Stimulated activated naive CD4-positive, alpha-beta T cell (primary cell): ENCODE data around the gene ZNRD2.

Source experiments
- DNase-seq, 6 experiments: peaks; one replicate each; lab custom pipeline; 2025; lab: John Stamatoyannopoulos, UW

The ZNRD2 gene, protein sequence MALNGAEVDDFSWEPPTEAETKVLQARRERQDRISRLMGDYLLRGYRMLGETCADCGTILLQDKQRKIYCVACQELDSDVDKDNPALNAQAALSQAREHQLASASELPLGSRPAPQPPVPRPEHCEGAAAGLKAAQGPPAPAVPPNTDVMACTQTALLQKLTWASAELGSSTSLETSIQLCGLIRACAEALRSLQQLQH

DNA sequence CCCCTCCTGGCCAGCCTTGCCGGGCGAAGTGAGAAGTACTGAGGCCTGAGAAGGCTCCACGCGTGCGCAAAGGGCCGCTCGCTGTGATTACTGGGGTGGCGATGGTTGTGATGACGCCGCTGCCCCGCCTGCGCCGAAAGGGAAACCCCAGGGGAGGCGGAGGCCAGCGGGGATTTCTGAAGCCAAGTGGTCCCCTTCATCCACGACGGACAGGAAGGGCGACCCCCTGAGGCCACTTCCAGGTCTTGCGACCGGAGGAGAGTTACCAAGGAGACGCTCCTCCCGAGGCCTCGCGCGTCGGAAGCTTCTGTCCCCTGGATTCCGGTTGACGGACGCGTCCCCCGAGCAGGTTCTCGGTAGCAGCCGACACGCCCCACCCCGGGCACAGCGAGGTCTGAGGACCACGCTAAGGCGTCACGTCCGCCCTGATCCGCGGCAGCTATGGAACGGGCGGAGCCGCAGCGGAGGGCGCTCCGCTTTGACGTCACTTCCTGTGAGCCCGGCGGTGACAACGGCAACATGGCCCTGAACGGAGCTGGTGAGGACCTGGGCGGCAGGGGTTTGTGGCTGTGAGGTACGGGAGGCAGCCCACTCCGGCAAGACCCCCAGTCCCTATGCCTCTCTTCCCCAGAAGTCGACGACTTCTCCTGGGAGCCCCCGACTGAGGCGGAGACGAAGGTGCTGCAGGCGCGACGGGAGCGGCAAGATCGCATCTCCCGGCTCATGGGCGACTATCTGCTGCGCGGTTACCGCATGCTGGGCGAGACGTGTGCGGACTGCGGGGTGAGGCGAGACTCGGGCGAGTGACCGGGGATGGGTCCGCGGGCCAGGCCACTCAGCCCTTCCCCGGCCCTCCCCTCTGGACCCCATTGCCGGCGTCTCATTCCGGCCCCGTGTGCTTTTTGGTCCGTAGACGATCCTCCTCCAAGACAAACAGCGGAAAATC, at the start of gene ZNRD2:
ZNRD2 (plus strand) TSS at position 505 of the 946 bp plus-strand sequence; CDS start at position 520, 15 bp downstream.
- peak; percentile 97 to 100 (median 98) for DNase-seq

DNA sequence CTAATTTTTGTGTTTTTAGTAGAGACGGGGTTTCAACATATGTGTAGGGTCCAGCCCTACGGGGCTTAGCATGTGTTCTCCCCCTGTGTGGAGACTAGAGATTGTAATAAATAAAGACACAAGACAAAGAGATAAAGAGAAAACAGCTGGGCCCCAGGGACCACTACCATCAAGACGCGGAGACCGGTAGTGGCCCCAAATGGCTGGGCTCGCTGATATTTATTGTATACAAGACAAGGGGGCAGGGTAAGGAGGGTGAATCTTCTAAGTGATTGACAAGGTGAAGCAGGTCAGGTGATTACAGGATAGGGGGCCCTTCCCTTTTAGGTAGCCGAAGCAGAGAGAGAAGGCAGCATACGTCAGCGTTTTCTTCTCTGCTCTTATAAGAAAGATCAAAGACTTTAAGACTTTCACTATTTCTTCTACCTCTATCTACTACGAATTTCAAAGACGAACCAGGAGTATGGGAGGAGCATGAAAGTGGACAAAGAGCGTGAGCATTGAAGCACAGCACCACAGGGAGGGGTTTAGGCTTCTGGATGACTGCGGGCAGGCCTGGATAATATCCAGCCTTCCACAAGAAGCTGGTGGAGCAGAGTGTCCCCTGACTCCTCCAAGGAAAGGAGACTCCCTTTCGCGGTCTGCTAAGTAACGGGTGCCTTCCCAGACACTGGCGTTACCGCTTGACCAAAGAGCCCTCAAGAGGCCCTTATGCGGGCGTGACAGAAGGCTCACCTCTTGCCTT, 48.3 kb upstream of the ZNRD2 start:
- DNase-seq: peak in 5 of 6 experiments; percentile 29 to 60 (median 43)

DNA sequence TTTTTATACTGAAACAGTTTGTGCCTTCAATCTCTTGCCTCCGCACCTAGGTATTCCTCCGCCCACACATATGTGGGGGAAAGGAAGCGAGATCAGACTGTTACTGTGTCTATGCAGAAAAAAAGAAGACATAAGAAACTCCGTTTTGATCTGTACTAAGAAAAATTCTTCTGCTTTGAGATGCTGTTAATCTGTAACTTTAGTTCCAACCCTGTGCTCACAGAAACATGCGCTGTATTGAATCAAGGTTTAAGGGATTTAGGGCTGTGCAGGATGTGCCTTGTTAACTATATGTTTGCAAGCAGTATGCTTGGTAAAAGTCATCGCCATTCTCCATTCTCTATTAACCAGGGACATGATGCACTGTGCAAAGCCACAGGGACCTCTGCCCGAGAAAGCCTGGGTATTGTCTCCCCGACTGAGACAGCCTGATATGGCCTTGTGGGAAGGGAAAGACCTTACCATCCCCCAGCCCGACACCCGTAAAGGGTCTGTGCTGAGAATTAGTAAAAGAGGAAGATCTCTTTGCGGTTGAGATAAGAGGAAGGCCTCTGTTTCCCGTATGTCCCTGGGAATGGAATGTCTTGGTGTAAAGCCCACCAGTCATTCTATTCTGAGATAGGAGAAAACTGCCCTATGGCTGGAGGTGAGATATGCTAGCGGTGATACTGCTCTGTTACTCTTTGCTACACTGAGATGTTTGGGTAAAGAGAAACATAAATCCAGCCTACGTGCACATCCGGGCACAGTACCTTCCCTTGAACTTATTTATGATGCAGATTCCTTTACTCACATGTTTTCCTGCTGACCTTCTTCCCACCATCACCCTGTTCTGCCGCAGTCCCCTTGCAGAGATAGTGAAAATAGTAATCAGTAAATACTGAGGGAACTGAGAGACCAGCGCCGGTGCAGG, 47.3 kb upstream of the ZNRD2 start:
- peak in 5 of 6 experiments; percentile 39 to 65 (median 56) for DNase-seq

DNA sequence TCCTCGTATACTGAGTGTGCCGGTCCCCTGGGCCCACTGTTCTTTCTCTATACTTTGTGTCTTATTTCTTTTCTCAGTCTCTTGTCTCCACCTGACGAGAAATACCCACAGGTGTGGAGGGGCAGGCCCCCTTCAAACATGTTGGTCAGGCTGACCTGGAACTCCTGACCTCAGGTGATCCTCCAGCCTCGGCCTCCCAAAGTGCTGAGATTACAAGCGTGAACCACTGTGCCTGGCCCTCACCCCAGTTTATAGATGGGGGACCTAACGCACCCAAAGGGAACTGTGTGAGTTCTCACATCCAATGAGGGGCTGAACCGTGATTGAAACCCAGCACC, 46.7 kb upstream of the ZNRD2 start:
- peak in 1 of 6 experiments; percentile 46 for DNase-seq

DNA sequence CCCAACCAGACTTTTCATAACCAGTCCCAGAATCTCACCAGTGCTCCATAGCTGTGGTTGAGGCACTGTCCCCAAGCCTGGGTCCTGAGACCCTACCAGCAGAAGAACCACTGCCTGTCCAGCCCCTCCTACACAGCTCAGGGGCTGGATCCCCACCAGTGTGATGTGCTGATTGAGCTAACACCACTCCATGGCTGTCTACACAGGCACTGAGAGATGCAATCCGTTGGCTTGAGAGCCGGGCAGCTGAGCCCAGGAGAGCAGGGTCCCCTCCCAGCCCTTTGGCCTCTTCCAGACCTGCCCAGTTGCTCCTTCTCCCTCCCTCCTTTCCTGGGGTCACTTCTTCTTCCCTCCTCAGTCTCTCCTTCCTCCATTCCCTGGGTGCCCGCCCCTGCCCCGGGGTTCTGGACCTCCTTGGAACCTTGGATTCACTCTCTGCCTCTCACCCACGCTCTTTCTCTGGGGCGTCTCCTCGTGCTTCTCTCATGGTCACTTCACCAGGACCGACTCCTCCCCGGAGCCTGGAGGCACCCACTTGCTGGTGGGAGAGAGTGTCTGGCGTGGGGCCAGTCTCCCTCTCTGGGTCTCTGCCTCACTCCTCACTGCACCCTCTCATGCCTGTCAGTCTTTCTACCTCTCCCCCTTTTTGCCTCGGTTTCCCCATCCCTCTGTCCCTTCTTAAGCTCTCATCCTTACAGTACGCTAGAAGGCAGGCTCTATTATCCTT, 46.1 kb upstream of the ZNRD2 start:
- peak in 1 of 6 experiments; percentile 46 for DNase-seq

DNA sequence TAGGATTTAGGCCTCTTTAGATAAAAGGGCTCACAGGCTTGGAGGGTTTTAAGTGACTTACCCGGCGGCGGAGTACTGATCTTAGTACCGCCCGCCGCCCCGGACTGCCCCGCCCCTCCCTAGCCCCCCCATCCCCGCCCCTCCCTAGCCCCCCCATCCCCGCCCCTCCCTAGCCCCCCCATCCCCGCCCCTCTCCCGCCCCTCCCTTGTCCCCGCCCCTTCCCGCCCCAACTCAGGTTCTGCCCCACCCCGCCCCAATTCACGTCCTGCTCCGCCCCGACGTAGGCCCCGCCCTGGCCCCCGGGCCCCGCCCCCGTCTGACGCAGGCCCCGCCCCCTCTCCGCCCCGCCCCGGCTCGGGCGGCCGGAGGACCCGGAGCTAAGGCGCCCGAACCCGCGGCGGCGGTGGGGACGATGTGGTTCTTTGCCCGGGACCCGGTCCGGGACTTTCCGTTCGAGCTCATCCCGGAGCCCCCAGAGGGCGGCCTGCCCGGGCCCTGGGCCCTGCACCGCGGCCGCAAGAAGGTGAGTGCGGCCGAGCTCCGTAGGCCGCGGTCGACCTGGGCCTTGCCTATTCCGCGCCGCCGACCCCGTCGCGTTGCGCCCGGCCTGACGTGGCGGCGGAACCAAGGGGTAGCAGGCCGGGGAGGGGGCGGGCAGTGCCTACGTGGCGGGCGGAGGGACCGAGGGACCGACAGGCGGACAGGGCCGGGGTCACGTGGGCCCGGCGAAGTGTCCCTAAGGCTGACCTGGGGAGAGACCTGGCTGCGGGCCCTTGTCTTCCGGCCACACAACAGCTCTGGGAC, 45.3 kb upstream of the ZNRD2 start, which contains the start of gene SCYL1:
SCYL1 (plus strand) TSS at position 343 of the 805 bp plus-strand sequence; CDS start at position 414, 71 bp downstream.
- peak; percentile 62 to 88 (median 84) for DNase-seq

DNA sequence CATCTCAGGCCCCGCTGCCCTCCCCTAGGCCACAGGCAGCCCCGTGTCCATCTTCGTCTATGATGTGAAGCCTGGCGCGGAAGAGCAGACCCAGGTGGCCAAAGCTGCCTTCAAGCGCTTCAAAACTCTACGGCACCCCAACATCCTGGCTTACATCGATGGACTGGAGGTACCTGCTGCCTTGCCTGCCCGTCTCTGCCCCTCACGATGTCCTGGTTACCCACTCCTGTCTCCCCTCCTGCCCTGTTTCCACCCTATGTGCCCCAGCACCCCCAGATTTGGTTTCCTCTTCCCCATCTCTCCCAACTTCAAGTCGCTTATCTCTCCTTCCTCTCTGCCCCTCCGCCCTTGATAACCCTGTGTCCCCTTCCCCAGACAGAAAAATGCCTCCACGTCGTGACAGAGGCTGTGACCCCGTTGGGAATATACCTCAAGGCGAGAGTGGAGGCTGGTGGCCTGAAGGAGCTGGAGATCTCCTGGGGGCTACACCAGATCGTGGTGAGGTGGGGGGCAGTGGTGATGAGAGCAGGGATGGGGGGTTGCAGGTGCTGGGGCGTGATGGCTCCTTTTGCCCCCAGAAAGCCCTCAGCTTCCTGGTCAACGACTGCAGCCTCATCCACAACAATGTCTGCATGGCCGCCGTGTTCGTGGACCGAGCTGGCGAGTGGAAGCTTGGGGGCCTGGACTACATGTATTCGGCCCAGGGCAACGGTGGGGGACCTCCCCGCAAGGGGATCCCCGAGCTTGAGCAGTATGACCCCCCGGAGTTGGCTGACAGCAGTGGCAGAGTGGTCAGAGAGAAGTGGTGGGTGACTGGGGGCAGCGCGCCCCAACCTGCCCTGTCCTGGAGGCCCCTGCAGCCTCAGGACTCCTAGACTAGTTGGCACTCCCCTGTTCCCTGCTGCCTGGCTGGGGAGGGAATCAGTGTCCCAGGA, 44.5 kb upstream of the ZNRD2 start:
- DNase-seq: peak in 1 of 6 experiments; percentile 36

DNA sequence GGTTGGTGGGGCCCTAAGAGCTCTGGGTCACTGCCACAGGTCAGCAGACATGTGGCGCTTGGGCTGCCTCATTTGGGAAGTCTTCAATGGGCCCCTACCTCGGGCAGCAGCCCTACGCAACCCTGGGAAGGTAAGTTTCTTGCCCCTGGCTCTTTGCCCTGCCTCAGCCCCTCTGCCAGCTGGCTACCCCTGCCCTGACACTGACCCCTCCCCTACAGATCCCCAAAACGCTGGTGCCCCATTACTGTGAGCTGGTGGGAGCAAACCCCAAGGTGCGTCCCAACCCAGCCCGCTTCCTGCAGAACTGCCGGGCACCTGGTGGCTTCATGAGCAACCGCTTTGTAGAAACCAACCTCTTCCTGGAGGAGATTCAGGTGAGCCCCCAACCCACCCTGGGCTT, 43.5 kb upstream of the ZNRD2 start:
- no peak for DNase-seq

DNA sequence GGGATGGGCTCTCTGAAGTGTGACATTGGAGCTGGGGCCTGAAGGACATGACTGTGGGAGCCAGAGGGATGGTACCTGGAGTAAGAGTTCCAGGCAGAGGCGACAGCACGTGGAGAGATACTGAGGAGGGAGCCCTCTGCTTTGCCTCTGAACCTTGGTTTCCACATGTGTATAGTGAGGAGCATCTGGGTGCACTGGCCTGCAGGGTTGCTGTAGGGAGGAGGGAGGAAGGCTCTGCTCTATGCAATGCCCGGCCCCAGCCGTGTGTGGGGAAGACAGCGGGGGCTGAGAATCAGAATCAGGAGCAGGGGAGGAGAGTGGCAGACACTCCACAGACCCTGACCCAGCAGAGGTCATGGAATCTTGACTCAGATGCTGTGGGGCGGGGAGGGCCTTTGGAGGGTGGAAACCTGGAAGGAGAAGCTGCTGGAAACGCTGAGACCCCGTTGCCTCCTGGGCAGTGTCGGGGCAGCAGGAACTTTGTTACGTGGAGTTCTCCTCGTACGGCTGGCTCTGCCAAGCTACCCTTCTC, 41.4 kb upstream of the ZNRD2 start:
- no peak for DNase-seq

DNA sequence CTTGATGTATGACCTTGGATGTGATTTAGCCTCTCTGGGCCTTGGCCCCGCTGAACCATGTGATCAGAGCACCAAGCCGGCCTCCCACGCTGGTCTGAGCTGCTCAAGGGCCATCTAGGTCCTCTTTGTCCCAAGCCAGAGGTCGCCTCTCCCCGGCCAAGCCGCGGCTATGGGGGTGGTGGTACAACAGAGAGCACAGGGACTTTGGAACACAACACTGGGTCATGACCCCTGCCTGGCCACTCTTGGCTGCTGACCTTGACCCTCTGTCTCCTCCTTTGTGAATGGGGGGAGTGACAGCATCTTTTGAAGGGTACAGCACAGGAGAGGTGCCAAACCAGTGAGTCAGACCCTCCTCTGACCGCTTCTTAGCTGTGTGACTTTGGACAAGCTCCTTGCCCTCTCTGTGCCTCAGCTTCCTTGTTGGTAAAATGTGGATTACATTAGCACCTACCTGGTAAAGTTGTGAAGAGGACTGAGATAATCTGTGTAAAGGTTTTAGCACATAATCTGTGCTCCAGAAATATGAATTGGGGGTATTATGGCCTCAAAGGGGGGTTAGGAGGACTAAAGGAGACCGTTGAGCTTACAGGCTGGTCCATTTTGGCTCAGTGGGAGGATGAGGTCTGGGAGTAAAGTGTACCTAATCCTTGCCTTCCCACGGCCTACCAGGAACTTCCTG, 40.7 kb upstream of the ZNRD2 start:
- no peak for DNase-seq

DNA sequence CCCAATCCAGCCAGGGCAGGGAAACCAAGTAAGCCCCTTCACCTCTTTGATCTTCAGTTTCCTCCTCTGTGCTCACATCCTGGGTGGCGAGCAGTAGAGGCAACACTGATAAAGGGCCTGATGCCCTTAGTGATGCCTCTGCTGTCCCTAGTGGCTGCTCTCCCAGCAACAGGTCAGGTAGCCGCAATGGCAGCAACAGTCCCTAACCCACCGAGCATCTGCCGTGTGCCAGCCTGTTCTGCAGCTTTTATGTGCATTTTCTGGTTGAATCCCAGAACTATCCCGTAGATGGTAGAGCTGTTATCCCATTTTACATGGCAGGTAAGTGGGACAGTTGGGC, 40.1 kb upstream of the ZNRD2 start:
- DNase-seq: peak in 4 of 6 experiments; percentile 10 to 32 (median 28)

DNA sequence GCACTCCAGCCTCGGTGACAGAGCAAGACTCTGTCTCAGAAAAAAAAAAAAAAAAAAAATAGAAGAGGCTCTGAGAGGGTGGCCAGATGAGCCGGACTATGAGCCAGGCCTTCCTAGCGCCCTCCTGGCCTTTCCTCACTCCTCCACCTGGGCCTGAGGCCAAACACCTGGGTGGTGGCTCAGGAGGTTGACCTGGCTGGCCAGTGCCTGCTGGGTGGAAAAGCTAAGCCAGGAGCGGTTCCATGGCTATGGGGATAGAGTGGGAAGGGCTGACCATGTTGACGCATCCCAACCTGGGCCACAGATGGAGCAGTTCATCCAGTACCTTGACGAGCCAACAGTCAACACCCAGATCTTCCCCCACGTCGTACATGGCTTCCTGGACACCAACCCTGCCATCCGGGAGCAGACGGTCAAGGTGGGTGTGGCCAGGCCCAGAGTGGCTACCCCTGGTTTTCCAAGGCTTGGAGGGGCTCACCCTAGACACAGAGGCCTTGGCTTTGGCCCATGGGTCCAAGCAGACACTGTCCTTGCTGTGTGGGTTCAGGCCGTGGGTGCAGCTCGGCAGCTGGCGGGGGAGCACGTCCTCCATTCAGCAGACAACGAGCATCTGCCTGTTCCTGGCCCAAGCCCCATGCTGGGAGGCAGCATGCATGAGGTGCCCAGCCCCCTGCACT, 37.8 kb upstream of the ZNRD2 start:
- DNase-seq: no peak

DNA sequence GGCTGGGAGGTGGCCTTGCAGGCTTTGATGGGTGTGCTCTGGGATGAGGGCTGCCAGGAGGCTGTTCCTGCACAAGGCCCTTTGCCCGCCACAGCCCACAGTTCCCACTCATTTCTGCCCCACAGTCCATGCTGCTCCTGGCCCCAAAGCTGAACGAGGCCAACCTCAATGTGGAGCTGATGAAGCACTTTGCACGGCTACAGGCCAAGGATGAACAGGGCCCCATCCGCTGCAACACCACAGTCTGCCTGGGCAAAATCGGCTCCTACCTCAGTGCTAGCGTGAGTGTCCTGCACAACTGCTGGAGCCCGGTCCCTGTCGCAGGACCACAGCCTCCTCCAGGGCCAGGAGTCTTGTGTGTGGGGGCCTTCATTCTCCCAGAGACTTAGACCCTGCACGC, 35.2 kb upstream of the ZNRD2 start:
- no peak for DNase-seq

DNA sequence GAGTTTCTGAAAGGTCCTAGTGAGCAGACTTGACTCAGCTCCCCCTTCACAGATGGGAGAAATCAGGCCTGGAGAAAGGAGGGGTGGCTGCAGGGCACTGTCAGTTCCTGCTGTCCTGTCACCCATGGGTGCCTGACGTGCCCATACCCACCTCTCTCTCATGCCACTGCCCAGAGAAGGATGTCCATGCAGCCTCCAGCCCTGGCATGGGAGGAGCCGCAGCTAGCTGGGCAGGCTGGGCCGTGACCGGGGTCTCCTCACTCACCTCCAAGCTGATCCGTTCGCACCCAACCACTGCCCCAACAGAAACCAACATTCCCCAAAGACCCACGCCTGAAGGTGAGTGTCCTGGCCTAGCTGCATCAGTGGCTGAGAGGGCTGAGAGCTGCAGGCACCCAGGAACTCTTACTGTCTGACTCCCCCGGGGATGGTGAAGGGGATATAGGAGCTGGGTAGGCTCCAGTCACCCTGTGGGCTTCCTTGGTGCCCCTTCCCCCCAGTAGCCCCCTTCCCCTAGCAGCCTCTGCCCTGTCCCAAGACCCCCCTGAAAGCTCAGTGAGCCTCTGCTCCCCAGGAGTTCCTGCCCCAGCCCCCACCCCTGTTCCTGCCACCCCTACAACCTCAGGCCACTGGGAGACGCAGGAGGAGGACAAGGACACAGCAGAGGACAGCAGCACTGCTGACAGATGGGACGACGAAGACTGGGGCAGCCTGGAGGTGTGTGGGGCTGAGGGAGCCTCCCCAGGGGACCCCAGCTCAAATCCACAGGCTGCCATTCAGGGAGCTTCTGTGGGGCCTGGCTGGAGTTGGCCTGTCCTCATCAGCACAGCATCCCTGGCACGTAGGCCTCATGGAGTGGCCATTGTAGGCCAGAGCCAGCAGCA, 33.6 kb upstream of the ZNRD2 start:
- no peak for DNase-seq

DNA sequence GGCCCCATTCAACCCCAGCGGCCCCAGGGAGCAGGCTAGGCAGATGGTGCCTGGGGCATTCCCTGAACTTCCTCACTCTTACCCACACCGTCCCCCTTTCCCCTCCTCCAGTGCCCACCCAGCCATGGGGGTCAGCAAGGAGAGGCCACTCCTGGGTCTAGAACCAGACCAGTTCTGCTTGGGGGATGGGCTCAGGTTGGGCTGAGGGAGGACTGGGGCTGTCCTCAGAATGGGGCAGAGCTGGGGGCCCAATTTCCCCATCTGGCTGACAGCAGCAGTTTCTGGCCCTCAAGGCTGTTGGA, 33.0 kb upstream of the ZNRD2 start:
- DNase-seq: no peak

DNA sequence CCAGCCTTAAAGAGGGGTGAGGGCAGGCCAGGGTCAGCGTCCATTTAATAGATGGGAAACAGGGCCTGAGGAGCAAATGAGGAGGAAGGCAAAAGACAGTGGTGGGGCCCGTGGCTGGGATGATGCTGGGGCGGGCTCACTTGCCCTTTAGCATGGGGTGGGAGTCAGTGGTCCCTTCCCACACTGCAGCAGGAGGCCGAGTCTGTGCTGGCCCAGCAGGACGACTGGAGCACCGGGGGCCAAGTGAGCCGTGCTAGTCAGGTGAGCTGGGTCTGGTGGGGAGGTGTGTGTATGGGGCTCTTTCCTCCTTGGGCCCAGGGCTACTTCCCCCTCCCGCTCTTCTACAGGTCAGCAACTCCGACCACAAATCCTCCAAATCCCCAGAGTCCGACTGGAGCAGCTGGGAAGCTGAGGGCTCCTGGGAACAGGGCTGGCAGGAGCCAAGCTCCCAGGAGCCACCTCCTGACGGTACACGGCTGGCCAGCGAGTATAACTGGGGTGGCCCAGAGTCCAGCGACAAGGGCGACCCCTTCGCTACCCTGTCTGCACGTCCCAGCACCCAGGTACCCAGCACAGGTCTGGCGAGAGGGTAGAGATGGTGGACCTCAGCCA, 32.6 kb upstream of the ZNRD2 start:
- DNase-seq: no peak
